ENCODE measurements around the gene TCFL5.

Gene TCFL5

GRCh38 chr20:62897666-62898065 is 36.0 kb upstream of the TCFL5 start:
- no peak overlapping the region for H3K4me3 ChIP-seq (ENCODE audit: low read depth, low read length)
- no peak for TF ChIP-seq MAX (IDR thresholded peaks at IDR 0.05; ENCODE audit: low read depth, low read length)
- TF ChIP-seq CTCF (IDR thresholded peaks at IDR 0.05; ENCODE audit: low read depth, low read length), result no peak
- no peak for TF ChIP-seq POLR2A (IDR thresholded peaks at IDR 0.05; ENCODE audit: extremely low read depth, insufficient read length)
- TF ChIP-seq MYC (IDR thresholded peaks at IDR 0.05; ENCODE audit: low read depth, low read length), result no peak
- no peak for DNase-seq (ENCODE audit: low read depth)

- H3K4me3 ChIP-seq (ENCODE audit: low read depth, low read length), result no peak overlapping the region
- TF ChIP-seq MYC (IDR thresholded peaks at IDR 0.05; ENCODE audit: low read depth, low read length) (no peak), POLR2A (IDR thresholded peaks at IDR 0.05; ENCODE audit: extremely low read depth, insufficient read length) (no peak), CTCF (IDR thresholded peaks at IDR 0.05; ENCODE audit: low read depth, low read length) (no peak), MAX (IDR thresholded peaks at IDR 0.05; ENCODE audit: low read depth, low read length) (no peak)
- DNase-seq (ENCODE audit: low read depth), result no peak
Measured at GRCh38 chr20:62896526-62896925, 34.9 kb upstream of the TCFL5 start.

- DNase-seq (ENCODE audit: low read depth), result no peak
- TF ChIP-seq CTCF (IDR thresholded peaks at IDR 0.05; ENCODE audit: low read depth, low read length) (no peak), MYC (IDR thresholded peaks at IDR 0.05; ENCODE audit: low read depth, low read length) (no peak), MAX (IDR thresholded peaks at IDR 0.05; ENCODE audit: low read depth, low read length) (no peak), POLR2A (IDR thresholded peaks at IDR 0.05; ENCODE audit: extremely low read depth, insufficient read length) (no peak)
- H3K4me3 ChIP-seq (ENCODE audit: low read depth, low read length), result no peak overlapping the region
Measured at GRCh38 chr20:62895539-62895938, 33.9 kb upstream of the TCFL5 start.

- TF ChIP-seq CTCF (IDR thresholded peaks at IDR 0.05; ENCODE audit: low read depth, low read length), result no peak
- no peak for TF ChIP-seq MAX (IDR thresholded peaks at IDR 0.05; ENCODE audit: low read depth, low read length)
- TF ChIP-seq MYC (IDR thresholded peaks at IDR 0.05; ENCODE audit: low read depth, low read length), result no peak
- no peak for TF ChIP-seq POLR2A (IDR thresholded peaks at IDR 0.05; ENCODE audit: extremely low read depth, insufficient read length)
- DNase-seq (ENCODE audit: low read depth), result no peak
Measured at GRCh38 chr20:62894261-62894660, 32.6 kb upstream of the TCFL5 start.

GRCh38 chr20:62893700-62894099 is 32.1 kb upstream of the TCFL5 start:
- TF ChIP-seq CTCF (IDR thresholded peaks at IDR 0.05; ENCODE audit: low read depth, low read length) (peak; percentile 5), MAX (IDR thresholded peaks at IDR 0.05; ENCODE audit: low read depth, low read length) (no peak), POLR2A (IDR thresholded peaks at IDR 0.05; ENCODE audit: extremely low read depth, insufficient read length) (no peak), MYC (IDR thresholded peaks at IDR 0.05; ENCODE audit: low read depth, low read length) (no peak)
- no peak for DNase-seq (ENCODE audit: low read depth)
- H3K4me3 ChIP-seq (ENCODE audit: low read depth, low read length), result no peak overlapping the region

More at GRCh38 chr20:62894261-62894660, 32.6 kb upstream of the TCFL5 start:
- H3K4me3 ChIP-seq (ENCODE audit: low read depth, low read length), result no peak overlapping the region
